A549 (cell line): ENCODE data around the gene FRY.

ENCODE experiments used
- EP300 ChIP-seq, 2 experiments: fragments of >200 bp; sonication (Bioruptor Twin); formaldehyde crosslinking; IDR thresholded peaks; 2 replicates in 1 of 2; 3 replicates in 1 of 2; pipeline ENCODE4 v1.6.1; 2016 to 2017
- POLR2A ChIP-seq: IDR thresholded peaks from 2 replicates; pipeline ENCODE4 v1.6.1; 2012; ENCODE audit warnings: mild to moderate bottlenecking, low read length
- RAD21 ChIP-seq, 2 experiments: fragments of >200 bp in 1 of 2; sonication (Bioruptor Twin) in 1 of 2; formaldehyde crosslinking in 1 of 2; IDR thresholded peaks in 1 of 2; conservative IDR thresholded peaks in 1 of 2; 2 replicates in 1 of 2; 3 replicates in 1 of 2; pipeline ENCODE4 v1.6.1; 2012 to 2018; ENCODE audit warnings: inconsistent platforms in 1 of 2
- RCOR1 ChIP-seq: fragments of 150-350 bp; IDR thresholded peaks from 2 replicates; pipeline ENCODE4 v1.6.1; 2014; ENCODE audit warnings: antibody characterized with exemption, low read length, low read depth
- TF ChIP-seq, protein P1 (sequence below): fragments of >200 bp; sonication (Bioruptor Twin); formaldehyde crosslinking; IDR thresholded peaks from 3 replicates; pipeline ENCODE4 v1.5.1; 2016

DNA sequence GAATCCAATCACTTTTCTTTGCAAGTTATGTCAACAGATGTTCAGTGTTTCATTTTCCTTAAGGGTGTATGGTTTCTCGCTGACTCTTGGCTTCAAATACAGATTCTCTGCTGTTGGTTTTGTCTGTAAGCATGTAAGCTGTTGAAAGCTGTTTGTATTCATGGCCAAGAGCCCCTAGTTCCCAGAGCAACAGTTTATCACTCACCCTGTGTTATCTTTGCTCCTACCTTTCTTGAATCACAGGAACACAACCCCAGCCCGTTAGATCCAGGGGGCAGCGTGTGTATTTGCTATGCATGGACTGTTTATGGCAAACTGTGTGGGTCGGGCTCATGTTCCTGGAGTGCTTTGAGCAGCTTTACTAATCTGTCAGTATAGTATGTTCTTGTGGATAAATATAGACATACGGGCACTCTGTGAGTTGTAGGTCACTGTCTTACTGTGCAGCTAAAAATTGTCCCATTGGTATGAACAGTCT lies 28.9 kb downstream of the FRY start:
- TF ChIP-seq POLR2A (no peak), RCOR1 (no peak), EP300 (IDR thresholded peaks at IDR 0.05) (no peak), RAD21 (conservative IDR thresholded peaks at IDR 0.05 in 1 of 2, IDR thresholded peaks at IDR 0.05 in 1 of 2) (no peak)
- TF ChIP-seq, protein P1, sequence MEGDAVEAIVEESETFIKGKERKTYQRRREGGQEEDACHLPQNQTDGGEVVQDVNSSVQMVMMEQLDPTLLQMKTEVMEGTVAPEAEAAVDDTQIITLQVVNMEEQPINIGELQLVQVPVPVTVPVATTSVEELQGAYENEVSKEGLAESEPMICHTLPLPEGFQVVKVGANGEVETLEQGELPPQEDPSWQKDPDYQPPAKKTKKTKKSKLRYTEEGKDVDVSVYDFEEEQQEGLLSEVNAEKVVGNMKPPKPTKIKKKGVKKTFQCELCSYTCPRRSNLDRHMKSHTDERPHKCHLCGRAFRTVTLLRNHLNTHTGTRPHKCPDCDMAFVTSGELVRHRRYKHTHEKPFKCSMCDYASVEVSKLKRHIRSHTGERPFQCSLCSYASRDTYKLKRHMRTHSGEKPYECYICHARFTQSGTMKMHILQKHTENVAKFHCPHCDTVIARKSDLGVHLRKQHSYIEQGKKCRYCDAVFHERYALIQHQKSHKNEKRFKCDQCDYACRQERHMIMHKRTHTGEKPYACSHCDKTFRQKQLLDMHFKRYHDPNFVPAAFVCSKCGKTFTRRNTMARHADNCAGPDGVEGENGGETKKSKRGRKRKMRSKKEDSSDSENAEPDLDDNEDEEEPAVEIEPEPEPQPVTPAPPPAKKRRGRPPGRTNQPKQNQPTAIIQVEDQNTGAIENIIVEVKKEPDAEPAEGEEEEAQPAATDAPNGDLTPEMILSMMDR = no peak
